HL-60 (cell line): Measurements from ENCODE around the gene NAALADL2.

Source experiments
- CTCF ChIP-seq: IDR thresholded peaks from one replicate; pipeline ENCODE4 v1.5.1; 2011; ENCODE audit warnings: low read length, control low read depth, inconsistent platforms; ENCODE audit not compliant: insufficient read depth
- GABPA ChIP-seq: IDR thresholded peaks from 2 replicates; pipeline ENCODE4 v1.6.1; 2012; ENCODE audit warnings: low read depth

- no peak for TF ChIP-seq CTCF
- no peak for TF ChIP-seq GABPA
These were observed 872.4 kb downstream of the NAALADL2 start for GRCh38 chr3:175731543-175731942.
